Fibroblast of lung (primary cell): ENCODE data around the gene ADRB2. TPM values are rescaled to one million over a fixed set of nuclear protein-coding genes. Genes with fewer than 3 reads are reported as not detected.

Experiments used
- DNase-seq, 2 donors: peaks; one replicate each; pipeline versions ENCODE4 v3.0.0 to v3.0.0-alpha.2; 2010; ENCODE audit warnings: low read depth in 2 of 2
- H2AFZ ChIP-seq: 2 replicates; pipeline ENCODE4 v1.5.1; 2012; ENCODE audit warnings: low read length, control low read depth, inconsistent platforms
- H3K27ac ChIP-seq: 2 replicates; pipeline ENCODE4 v1.5.1; 2011; ENCODE audit warnings: low read length, control low read depth; ENCODE audit not compliant: insufficient read depth
- H3K27me3 ChIP-seq: 2 replicates; pipeline ENCODE4 v1.5.1; 2011; ENCODE audit warnings: mild to moderate bottlenecking, low read length; ENCODE audit not compliant: control insufficient read depth, insufficient read depth
- H3K36me3 ChIP-seq: 2 replicates; pipeline ENCODE4 v1.5.1; 2011; ENCODE audit warnings: low read length; ENCODE audit not compliant: control insufficient read depth, insufficient read depth
- H3K4me1 ChIP-seq: 2 replicates; pipeline ENCODE4 v1.5.1; 2011; ENCODE audit warnings: low read length; ENCODE audit not compliant: control insufficient read depth, insufficient read depth; ENCODE audit errors: extremely low read depth
- H3K4me2 ChIP-seq: 2 replicates; pipeline ENCODE4 v1.5.1; 2011; ENCODE audit warnings: low read length, control low read depth; ENCODE audit not compliant: insufficient read depth; ENCODE audit errors: extremely low read depth
- H3K4me3 ChIP-seq, 4 experiments: fragments of 200-600 bp in 1 of 4; sonication (generic) in 1 of 4; replicated peaks in 1 of 4; 2 replicates each; pipeline ENCODE4 v1.5.1; 2011 to 2016; ENCODE audit warnings: low read length in 4 of 4, low read depth in 3 of 4, mild to moderate bottlenecking in 3 of 4, control low read depth in 2 of 4, inconsistent platforms in 1 of 4, mixed read lengths in 1 of 4; ENCODE audit not compliant: insufficient read depth in 1 of 4; ENCODE audit errors: control extremely low read depth in 1 of 4
- H3K79me2 ChIP-seq: 2 replicates; pipeline ENCODE4 v1.5.1; 2012; ENCODE audit warnings: mild to moderate bottlenecking, low read length, inconsistent platforms; ENCODE audit not compliant: control insufficient read depth, insufficient read depth
- H3K9ac ChIP-seq: 2 replicates; pipeline ENCODE4 v1.5.1; 2011; ENCODE audit warnings: mild to moderate bottlenecking, low read length, control low read depth; ENCODE audit not compliant: insufficient read depth
- H3K9me3 ChIP-seq: 2 replicates; pipeline ENCODE4 v1.5.1; 2012; ENCODE audit warnings: low read depth, low read length; ENCODE audit not compliant: control insufficient read depth, insufficient read depth
- H4K20me1 ChIP-seq: 2 replicates; pipeline ENCODE4 v1.5.1; 2011; ENCODE audit warnings: low read length; ENCODE audit not compliant: control insufficient read depth, insufficient read depth; ENCODE audit errors: extremely low read depth
- CTCF ChIP-seq, 2 donors: IDR thresholded peaks in 1 of 2; conservative IDR thresholded peaks in 1 of 2; 1 replicate in 1 of 2; 2 replicates in 1 of 2; pipeline ENCODE4 v1.5.1; 2011 to 2012; ENCODE audit warnings: low read length in 2 of 2, control low read depth in 1 of 2, inconsistent platforms in 1 of 2, low read depth in 1 of 2, mild to moderate bottlenecking in 1 of 2
- EZH2 ChIP-seq: IDR thresholded peaks from 2 replicates; pipeline ENCODE4 v1.5.1; 2012; ENCODE audit warnings: low read length, control low read depth, mild to moderate bottlenecking; ENCODE audit errors: missing control alignments
- polyA plus RNA-seq, 2 donors: library from polyadenylated mRNA; depleted of rRNA in 1 of 2; stranded (reverse) in 1 of 2; unstranded in 1 of 2; fragments of >200 nt; gene quantifications; 2 replicates each; pipeline ENCODE4 v1.2.1, GENCODE V29; 2011 to 2012; ENCODE audit warnings: missing spikeins in 1 of 2
- total RNA-seq: library from RNA; depleted of rRNA; stranded (reverse); fragments of >200 nt; gene quantifications from 2 replicates; pipeline ENCODE4 v1.2.1, GENCODE V29; 2014

ADRB2 gene
- total and polyA plus RNA-seq, 2 donors (not counting 1 experiment from before 2014, with no cell fraction given), result 0.60 to 4.5 TPM

- DNase-seq, result no peak
- peaks cover 14% of the 10 kb centered on the region for H3K79me2 ChIP-seq
- no peaks in the 10 kb centered on the region for H3K36me3 ChIP-seq
- H3K9ac ChIP-seq, result no peak overlapping the region
- no peaks in the 10 kb centered on the region for H3K9me3 ChIP-seq
- H3K4me1 ChIP-seq, result no peaks in the 10 kb centered on the region
- no peaks in the 10 kb centered on the region for H4K20me1 ChIP-seq
- H3K27ac ChIP-seq, result no peak overlapping the region
- no peaks in the 10 kb centered on the region for H3K27me3 ChIP-seq
- no peak overlapping the region for H3K4me3 ChIP-seq
- no peak overlapping the region for H3K4me2 ChIP-seq
- no peak overlapping the region for H2AFZ ChIP-seq
- TF ChIP-seq CTCF (conservative IDR thresholded peaks at IDR 0.05 in 1 of 2, IDR thresholded peaks at IDR 0.05 in 1 of 2; ENCODE audit: low read depth in 1 of 2, low read length in 2 of 2) (no peak), EZH2 (no peak)
Measured at GRCh38 chr5:148833122-148833521, 6.7 kb downstream of the ADRB2 start.

GRCh38 chr5:148833925-148834324, 7.5 kb downstream of the ADRB2 start:
- Histone ChIP-seq H3K27me3 (no peaks in the 10 kb centered on the region), H3K4me2 (no peak overlapping the region), H3K9me3 (no peaks in the 10 kb centered on the region), H3K79me2 (peaks cover 12% of the 10 kb centered on the region), H2AFZ (no peak overlapping the region), H3K9ac (no peak overlapping the region), H3K4me3 (no peak overlapping the region), H3K4me1 (no peaks in the 10 kb centered on the region), H4K20me1 (no peaks in the 10 kb centered on the region), H3K36me3 (no peaks in the 10 kb centered on the region), H3K27ac (no peak overlapping the region)
- TF ChIP-seq EZH2 (no peak), CTCF (conservative IDR thresholded peaks at IDR 0.05 in 1 of 2, IDR thresholded peaks at IDR 0.05 in 1 of 2; ENCODE audit: low read depth in 1 of 2, low read length in 2 of 2) (no peak)
- DNase-seq, result no peak

- no peaks in the 10 kb centered on the region for H4K20me1 ChIP-seq
- no peak overlapping the region for H2AFZ ChIP-seq
- no peaks in the 10 kb centered on the region for H3K9me3 ChIP-seq
- no peak overlapping the region for H3K4me2 ChIP-seq
- no peaks in the 10 kb centered on the region for H3K36me3 ChIP-seq
- H3K27ac ChIP-seq, result no peak overlapping the region
- H3K4me3 ChIP-seq, result no peak overlapping the region
- H3K4me1 ChIP-seq, result no peaks in the 10 kb centered on the region
- peaks cover 12% of the 10 kb centered on the region for H3K79me2 ChIP-seq
- DNase-seq, result no peak
- TF ChIP-seq CTCF (conservative IDR thresholded peaks at IDR 0.05 in 1 of 2, IDR thresholded peaks at IDR 0.05 in 1 of 2; ENCODE audit: low read depth in 1 of 2, low read length in 2 of 2) (no peak), EZH2 (no peak)
- H3K27me3 ChIP-seq, result no peaks in the 10 kb centered on the region
- H3K9ac ChIP-seq, result no peak overlapping the region
Measured at GRCh38 chr5:148834689-148835088, 8.3 kb downstream of the ADRB2 start.
